Subcutaneous adipose tissue (tissue), 4 donors: ENCODE data around the gene ECEL1. TPM values are rescaled to one million over a fixed set of nuclear protein-coding genes. Genes with fewer than 3 reads are reported as not detected.

Source experiments
- total RNA-seq, 4 donors: library from RNA; depleted of rRNA; stranded (reverse); fragments of >200 nt; gene quantifications; one replicate each; pipeline ENCODE4 v1.1.0, GENCODE V29; 2016
- TF ChIP-seq, protein P1 (sequence below): fragments of 450-650 bp; IDR thresholded peaks from one replicate; pipeline ENCODE4 v1.5.1; 2016; ENCODE audit warnings: low read depth, mild to moderate bottlenecking, control low read depth, antibody characterized with exemption, moderate library complexity

Gene ECEL1
- total RNA-seq, 4 donors from 2014 or later = not detected

- TF ChIP-seq, protein P1, sequence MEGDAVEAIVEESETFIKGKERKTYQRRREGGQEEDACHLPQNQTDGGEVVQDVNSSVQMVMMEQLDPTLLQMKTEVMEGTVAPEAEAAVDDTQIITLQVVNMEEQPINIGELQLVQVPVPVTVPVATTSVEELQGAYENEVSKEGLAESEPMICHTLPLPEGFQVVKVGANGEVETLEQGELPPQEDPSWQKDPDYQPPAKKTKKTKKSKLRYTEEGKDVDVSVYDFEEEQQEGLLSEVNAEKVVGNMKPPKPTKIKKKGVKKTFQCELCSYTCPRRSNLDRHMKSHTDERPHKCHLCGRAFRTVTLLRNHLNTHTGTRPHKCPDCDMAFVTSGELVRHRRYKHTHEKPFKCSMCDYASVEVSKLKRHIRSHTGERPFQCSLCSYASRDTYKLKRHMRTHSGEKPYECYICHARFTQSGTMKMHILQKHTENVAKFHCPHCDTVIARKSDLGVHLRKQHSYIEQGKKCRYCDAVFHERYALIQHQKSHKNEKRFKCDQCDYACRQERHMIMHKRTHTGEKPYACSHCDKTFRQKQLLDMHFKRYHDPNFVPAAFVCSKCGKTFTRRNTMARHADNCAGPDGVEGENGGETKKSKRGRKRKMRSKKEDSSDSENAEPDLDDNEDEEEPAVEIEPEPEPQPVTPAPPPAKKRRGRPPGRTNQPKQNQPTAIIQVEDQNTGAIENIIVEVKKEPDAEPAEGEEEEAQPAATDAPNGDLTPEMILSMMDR = no peak
Observed at GRCh38 chr2:232434091-232434490, 53.5 kb downstream of the ECEL1 start.

GRCh38 chr2:232432598-232433184 lies 54.9 kb downstream of the ECEL1 start:
- TF ChIP-seq, protein P1 = no peak

DNA sequence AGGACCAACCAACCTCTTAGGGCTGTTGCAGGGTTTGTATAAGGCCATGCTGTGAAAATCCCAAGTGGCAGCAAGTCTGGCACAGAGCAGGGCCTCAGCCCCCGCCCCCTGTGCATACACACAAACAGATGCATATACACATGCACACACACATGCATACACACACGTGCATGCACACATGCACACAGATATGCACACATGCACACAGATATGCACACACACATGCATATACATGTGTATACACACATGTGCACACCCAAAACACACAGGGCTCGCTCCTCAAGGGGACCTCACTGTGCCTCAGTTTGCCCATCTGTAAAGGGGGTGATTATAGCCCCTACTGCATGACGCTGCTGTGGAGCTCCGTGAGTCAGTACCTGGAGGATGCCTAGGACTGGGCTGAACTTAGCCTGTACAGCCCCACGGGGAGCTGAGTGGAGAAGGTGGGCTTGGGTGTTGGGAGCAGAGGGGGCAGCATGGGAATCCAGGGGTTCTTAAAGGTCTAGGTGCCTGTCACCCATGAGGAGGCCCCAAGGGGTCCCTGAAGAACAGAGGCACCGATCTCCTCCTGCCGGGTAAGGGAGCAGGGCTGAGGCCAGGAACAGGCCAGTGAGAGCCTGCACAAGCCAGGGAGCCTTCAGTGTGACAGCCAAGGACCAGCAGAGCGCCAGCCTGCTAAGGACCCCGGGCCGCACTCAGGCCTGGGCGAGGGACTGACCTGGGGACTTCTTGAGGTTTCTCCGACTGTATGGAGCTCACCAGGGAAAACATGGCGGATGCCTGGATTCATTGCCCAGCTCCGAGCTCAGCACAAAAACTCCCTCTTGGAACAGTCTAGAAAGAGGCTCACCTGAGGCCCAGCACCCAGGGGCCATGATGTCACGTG lies 55.7 kb downstream of the ECEL1 start:
- TF ChIP-seq, protein P1 = no peak

Other genes with a start within 250 kb of the ECEL1 start
- not detected for gene ALPP, start 109.1 kb downstream of the ECEL1 start, total RNA-seq
- gene ALPG, start 81.0 kb downstream of the ECEL1 start, total RNA-seq = not detected
- not detected for gene ALPI, start 31.7 kb downstream of the ECEL1 start, total RNA-seq
- gene PRSS56, start 32.6 kb upstream of the ECEL1 start, total RNA-seq = not detected
- not detected for gene CHRND, start 38.3 kb upstream of the ECEL1 start, total RNA-seq
- gene CHRNG, start 51.9 kb upstream of the ECEL1 start, total RNA-seq = not detected
- gene TIGD1, start 62.7 kb upstream of the ECEL1 start, total RNA-seq = 1 to 10 TPM; 1.5 to 3.5 (median 2.2) TPM
- gene EIF4E2, start 62.9 kb upstream of the ECEL1 start, total RNA-seq = 10 to 100 TPM; 27.5 to 63.8 (median 35.0) TPM
- 10 to 100 TPM in 3 of 4 donors, 1 to 10 TPM in 1; 6.0 to 56.9 (median 25.8) TPM for gene EFHD1, start 145.8 kb upstream of the ECEL1 start, total RNA-seq
- gene GIGYF2, start 209.5 kb upstream of the ECEL1 start, total RNA-seq = 10 to 100 TPM; 73.8 to 90.4 (median 82.6) TPM